Common myeloid progenitor, CD34-positive (primary cell): ENCODE data around the gene AIFM3.

Experiments used
- CTCF ChIA-PET: fragments of 350-600 bp; sonication (Branson Sonifier 250); formaldehyde crosslinking; loops from one replicate; lab custom pipeline; 2021; ENCODE audit warnings: antibody characterized with exemption; lab: Charles Lee
- POLR2A ChIA-PET: fragments of 350-600 bp; sonication (Branson Sonifier 250); formaldehyde crosslinking; loops from one replicate; lab custom pipeline; 2021; ENCODE audit warnings: antibody characterized with exemption; lab: Charles Lee
- DNase-seq, 3 donors: peaks; one replicate each; pipeline versions ENCODE4 v3.0.0 to v3.0.0-alpha.2; 2013
- H3K27ac ChIP-seq, 2 experiments: 1 replicate in 1 of 2; 2 replicates in 1 of 2; pipeline ENCODE4 v1.7.0; 2013; ENCODE audit warnings: inconsistent platforms in 2 of 2, low read length in 2 of 2, mild to moderate bottlenecking in 2 of 2, low read depth in 1 of 2, moderate library complexity in 1 of 2; ENCODE audit not compliant: severe bottlenecking in 2 of 2, insufficient read depth in 1 of 2, poor library complexity in 1 of 2
- H3K27me3 ChIP-seq, 5 experiments: replicated peaks in 2 of 5; 1 replicate in 3 of 5; 2 replicates in 2 of 5; pipeline versions ENCODE4 v1.6.1 to v1.7.0; 2013; ENCODE audit warnings: low read length in 4 of 5, mild to moderate bottlenecking in 2 of 5, moderate library complexity in 2 of 5, inconsistent platforms in 1 of 5; ENCODE audit not compliant: insufficient read depth in 5 of 5, control insufficient read depth in 4 of 5
- H3K36me3 ChIP-seq, 4 experiments: 1 replicate in 2 of 4; 2 replicates in 2 of 4; pipeline versions ENCODE4 v1.6.1 to v1.7.0; 2013; ENCODE audit warnings: low read length in 3 of 4, control low read depth in 1 of 4, mild to moderate bottlenecking in 1 of 4; ENCODE audit not compliant: control insufficient read depth in 4 of 4, insufficient read depth in 4 of 4
- H3K4me1 ChIP-seq, 4 experiments: 1 replicate in 3 of 4; 2 replicates in 1 of 4; pipeline versions ENCODE4 v1.6.1 to v1.7.1; 2013; ENCODE audit warnings: low read length in 3 of 4, mild to moderate bottlenecking in 3 of 4, control low read depth in 1 of 4, inconsistent platforms in 1 of 4, moderate library complexity in 1 of 4; ENCODE audit not compliant: control insufficient read depth in 4 of 4, insufficient read depth in 4 of 4; ENCODE audit errors: control extremely low read depth in 1 of 4
- H3K4me3 ChIP-seq, 7 experiments: 1 replicate in 4 of 7; 2 replicates in 3 of 7; pipeline versions ENCODE4 v1.5.1 to v1.7.0; 2013; ENCODE audit warnings: mild to moderate bottlenecking in 7 of 7, low read length in 6 of 7, moderate library complexity in 6 of 7, inconsistent platforms in 2 of 7, low read depth in 2 of 7, control low read depth in 1 of 7; ENCODE audit not compliant: insufficient read depth in 4 of 7, control insufficient read depth in 1 of 7; ENCODE audit errors: extremely low read depth in 1 of 7
- H3K9me3 ChIP-seq, 5 experiments: 1 replicate in 4 of 5; 2 replicates in 1 of 5; pipeline versions ENCODE4 v1.6.1 to v1.7.1; 2013; ENCODE audit warnings: low read length in 4 of 5, mild to moderate bottlenecking in 2 of 5, inconsistent platforms in 1 of 5, low read depth in 1 of 5, moderate library complexity in 1 of 5; ENCODE audit not compliant: control insufficient read depth in 4 of 5, insufficient read depth in 2 of 5; ENCODE audit errors: control extremely low read depth in 1 of 5
- WGBS: methylation state at CpG from one replicate; pipeline ENCODE4 v1.1.5; 2013; ENCODE audit not compliant: insufficient coverage; 5-methylcytosine and 5-hydroxymethylcytosine counted together

AIFM3 gene

DNA sequence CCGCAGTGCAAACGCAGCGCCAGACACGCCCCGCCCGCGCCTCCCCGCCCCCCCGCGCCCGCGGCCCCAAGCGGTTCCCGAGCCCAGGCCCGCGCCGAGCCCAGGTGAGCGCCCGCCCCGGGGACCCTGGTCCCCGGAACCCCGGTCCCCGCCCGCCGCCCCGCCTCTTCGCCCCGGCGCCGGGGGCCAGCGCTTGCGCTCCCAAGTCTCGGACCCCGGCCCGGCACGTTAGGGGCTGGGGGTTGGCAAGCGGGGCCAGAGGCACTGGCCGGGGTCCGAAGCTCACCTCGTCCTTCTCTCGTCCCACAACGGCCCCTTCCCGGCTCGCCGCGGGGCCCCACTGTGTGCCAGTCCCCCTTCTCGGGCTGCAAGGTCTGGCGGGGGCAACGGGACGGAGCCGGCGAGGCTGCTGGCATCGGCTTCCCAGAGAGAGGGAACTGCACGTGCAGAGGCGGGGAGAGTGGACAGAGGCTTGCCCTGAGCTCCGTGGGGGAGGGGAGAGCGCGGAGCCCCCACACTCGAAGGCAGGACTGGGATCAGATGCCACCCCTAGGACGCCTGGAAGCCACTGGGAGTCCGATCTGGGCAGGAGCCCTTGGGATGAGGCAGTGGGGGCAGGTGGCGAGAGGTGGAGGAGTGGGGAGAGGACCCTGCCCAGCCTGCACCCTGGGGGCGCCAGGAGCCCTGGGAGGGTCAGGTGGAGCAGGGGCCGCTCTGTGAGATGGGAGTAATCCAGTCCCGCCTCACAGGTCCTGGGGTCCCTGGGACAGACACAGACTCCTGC is 1.8 kb upstream of the AIFM3 start:
- whole genome bisulfite sequencing = 10% methylated on average over 49 of the region's 65 CpGs
- ChIA-PET POLR2A (no interaction called here), CTCF (interaction anchor here (0.7 kb wide), 1 partner anchor 12 kb away, joined by 4 read pairs; no protein-coding TSS in a partner anchor)
- Histone ChIP-seq H3K27ac (no peak overlapping the region), H3K4me1 (peaks cover 0 to 37% (median 26%) of the 10 kb centered on the region in 4 experiments), H3K9me3 (no peaks in the 10 kb centered on the region), H3K4me3 (peak overlapping the region in 4 of 7 experiments; percentile 15 to 52 (median 42)), H3K27me3 (peaks cover 0 to 21% (median 5%) of the 10 kb centered on the region in 5 experiments), H3K36me3 (no peaks in the 10 kb centered on the region)
- no peak for DNase-seq

DNA sequence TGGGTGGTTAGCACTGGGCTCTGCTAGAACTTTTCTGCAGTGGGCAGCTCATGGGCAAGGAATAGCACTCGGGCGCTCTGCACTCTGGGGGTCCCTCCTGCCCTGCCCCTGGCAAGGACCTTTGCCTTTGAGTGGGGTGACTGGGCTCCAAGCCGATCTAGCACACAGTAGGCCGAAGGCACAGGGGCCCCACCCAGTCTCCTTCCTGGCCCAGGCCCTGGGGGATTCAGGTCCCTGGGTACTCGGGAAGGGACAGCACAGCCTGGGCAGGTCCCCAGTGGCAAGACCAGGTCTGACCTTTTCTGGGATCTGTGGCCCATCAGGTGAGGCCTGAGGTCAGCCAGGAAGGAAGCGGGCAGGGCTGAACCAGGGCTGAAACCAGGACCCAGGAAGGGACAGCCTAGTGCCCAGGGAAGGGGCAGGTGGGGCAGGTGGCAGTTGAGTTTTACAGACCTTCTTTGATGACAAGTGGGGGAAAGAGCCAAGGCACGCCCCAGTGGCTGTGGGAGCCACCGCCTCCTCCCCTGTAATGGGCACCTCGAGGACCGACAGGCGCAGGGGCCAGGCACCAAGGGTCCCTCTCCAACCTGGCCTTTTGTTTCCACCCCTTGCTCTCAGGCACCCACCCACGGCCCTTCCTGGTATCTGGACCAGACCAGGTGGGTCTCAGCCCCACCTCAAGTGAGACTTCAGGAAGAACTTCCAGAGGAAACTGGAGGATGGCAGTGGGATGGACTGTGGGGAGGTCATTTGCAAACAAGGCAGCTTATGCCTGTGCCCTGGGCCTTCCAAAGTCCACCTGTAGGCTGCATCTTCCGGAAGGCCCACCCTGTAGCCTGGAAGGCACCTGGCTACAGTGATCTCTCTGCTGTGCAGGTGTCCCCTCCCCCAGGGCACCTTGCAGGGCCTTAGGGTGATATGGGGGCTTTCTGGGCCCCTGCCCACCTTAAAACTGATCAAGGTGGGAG is 883 bp upstream of the AIFM3 start:
- no peak for DNase-seq
- peaks cover 0 to 37% (median 26%) of the 10 kb centered on the region in 4 experiments for H3K4me1 ChIP-seq
- no peaks in the 10 kb centered on the region for H3K9me3 ChIP-seq
- CTCF ChIA-PET = interaction anchor here (0.7 to 2.7 kb wide), 2 partner anchors 8 to 13 kb away, joined by 4 to 12 read pairs; no protein-coding TSS in a partner anchor
- 89% methylated on average over 11 of the region's 13 CpGs for WGBS
- POLR2A ChIA-PET = no interaction called here
- H3K27me3 ChIP-seq = peaks cover 0 to 21% (median 5%) of the 10 kb centered on the region in 5 experiments
- no peak overlapping the region for H3K4me3 ChIP-seq
- no peaks in the 10 kb centered on the region for H3K36me3 ChIP-seq
- no peak overlapping the region for H3K27ac ChIP-seq

DNA sequence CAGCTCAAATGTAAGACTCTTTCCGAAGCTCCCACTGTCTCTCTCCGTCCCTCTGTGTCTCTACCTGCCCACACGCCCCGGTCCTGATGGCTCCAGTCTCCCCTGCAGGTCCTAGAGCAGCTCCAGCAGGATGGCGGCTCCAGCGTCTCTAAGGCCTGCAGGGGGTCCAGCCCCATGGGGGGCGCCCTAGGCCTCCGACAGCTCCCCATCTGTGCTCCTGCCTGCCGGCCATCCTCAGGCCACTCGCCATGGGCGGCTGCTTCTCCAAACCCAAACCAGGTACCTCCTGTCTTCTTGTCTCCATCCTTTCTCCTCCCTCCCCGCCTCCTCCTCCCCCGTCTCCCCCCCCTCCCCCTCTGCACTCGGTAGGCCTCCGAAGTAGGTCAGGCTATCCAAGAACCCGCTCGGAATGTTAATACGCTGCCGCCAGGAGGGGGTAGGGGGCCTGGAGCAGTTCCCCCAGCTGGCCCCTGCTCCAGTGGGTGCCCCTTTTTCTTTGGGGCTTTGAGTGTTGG is 699 bp downstream of the AIFM3 start:
- Histone ChIP-seq H3K27me3 (peaks cover 0 to 21% (median 5%) of the 10 kb centered on the region in 5 experiments), H3K4me1 (peaks cover 0 to 46% (median 25%) of the 10 kb centered on the region in 4 experiments), H3K36me3 (no peaks in the 10 kb centered on the region), H3K9me3 (no peaks in the 10 kb centered on the region), H3K4me3 (no peak overlapping the region), H3K27ac (no peak overlapping the region)
- ChIA-PET POLR2A (interaction anchor here (0.6 kb wide), 2 partner anchors 11 to 53 kb away, joined by 3 to 4 read pairs; no protein-coding TSS in a partner anchor), CTCF (interaction anchor here (0.5 to 2.7 kb wide), 8 partner anchors 8 to 134 kb away, joined by 3 to 12 read pairs (median 6); partner anchors contain the start of gene LZTR1)
- no peak for DNase-seq
- 91% methylated on average over 12 of the region's 19 CpGs for WGBS

DNA sequence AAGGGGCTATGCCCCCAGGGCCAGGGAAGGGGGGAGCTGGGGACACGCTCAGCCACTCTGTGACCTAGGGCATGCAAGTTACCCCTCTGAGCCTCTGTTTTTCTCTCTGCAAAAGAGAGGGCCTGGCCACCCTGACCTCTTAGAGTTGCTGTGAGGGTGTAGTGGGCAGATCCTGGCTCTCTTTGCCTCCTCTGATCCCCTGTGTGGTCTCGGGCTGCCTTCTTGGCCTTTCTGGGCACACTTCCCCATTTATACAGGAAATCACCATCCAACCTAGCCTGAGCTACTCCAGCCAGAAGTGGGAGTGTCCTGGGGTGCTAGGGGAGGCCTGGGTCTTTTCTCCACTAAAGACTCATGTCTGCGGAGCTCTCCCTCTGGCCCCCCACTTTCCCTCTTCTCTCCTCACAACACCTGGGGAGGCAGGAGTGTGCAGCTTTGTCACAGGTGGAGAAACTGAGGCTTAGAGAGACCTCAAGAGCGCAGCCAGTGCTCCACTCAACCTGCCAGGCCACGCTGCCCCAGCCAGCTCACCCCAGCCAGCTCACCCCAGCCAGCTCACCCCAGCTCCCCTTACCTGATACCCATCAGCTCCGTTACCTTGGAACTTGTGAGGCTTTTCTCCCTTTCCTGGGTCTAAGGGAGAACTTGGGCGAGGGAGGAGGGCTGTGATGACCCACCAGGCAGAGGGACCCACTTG is 1.4 kb downstream of the AIFM3 start:
- ChIA-PET POLR2A (interaction anchor here (0.6 kb wide), 2 partner anchors 11 to 53 kb away, joined by 3 to 4 read pairs; no protein-coding TSS in a partner anchor), CTCF (interaction anchor here (0.6 to 2.7 kb wide), 8 partner anchors 8 to 661 kb away, joined by 3 to 12 read pairs (median 6); partner anchors contain the start of gene LZTR1)
- no peak overlapping the region for H3K4me3 ChIP-seq
- no peak overlapping the region for H3K27ac ChIP-seq
- H3K36me3 ChIP-seq = no peaks in the 10 kb centered on the region
- DNase-seq = peak in 2 of 3 donors; percentile 42 to 50
- H3K4me1 ChIP-seq = peaks cover 0 to 46% (median 25%) of the 10 kb centered on the region in 4 experiments
- 100% methylated on average over 3 of the region's 7 CpGs for WGBS
- H3K9me3 ChIP-seq = no peaks in the 10 kb centered on the region
- peaks cover 0 to 21% (median 5%) of the 10 kb centered on the region in 5 experiments for H3K27me3 ChIP-seq

DNA sequence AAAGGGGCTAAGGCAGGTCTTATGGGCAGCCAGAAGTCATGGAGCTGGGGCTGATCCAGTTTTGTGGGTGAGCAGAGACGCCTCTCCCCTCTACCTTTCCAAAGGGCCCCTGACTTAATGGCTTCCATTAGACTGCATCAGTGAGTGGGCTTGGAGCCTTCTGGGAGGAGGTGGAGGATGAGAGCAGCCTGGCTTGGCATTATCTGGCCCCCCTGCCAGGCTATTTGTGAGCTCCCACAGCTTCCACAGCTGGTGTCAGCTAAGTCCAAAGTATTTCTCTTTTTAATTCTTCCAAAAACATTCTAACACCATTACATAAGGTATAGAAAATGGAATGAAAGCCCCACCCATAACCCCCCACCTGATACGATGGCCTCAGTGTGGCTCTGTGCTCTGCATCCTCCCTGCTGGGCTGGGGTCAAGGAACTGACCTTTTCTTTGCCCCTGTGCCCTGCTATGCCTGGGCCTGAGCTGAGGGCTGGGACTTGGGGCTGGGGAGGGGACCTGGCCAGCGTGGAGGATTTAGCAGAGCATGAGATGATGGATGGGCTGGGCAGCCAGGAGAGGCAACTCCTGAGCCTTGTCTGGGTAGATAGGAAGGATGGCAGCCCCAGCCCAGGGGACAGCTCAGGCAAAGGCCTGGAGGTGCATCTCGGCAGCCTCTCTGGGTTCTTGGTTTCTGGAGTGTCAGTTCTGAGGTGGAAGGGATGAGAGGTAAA is 4.0 kb downstream of the AIFM3 start:
- Histone ChIP-seq H3K4me1 (peaks cover 0 to 30% (median 14%) of the 10 kb centered on the region in 4 experiments), H3K4me3 (no peak overlapping the region), H3K36me3 (no peaks in the 10 kb centered on the region), H3K9me3 (no peaks in the 10 kb centered on the region), H3K27me3 (no peaks in the 10 kb centered on the region), H3K27ac (no peak overlapping the region)
- no peak for DNase-seq
- POLR2A ChIA-PET = no interaction called here
- CTCF ChIA-PET = interaction anchor here (1.0 to 2.7 kb wide), 4 partner anchors 8 to 13 kb away, joined by 3 to 9 read pairs (median 6); no protein-coding TSS in a partner anchor
- WGBS = 100% methylated on average over 3 of the region's 4 CpGs
